Ascending aorta (tissue), 2 donors: Measurements from ENCODE around the gene MAPK11. TPM values are rescaled to one million over a fixed set of nuclear protein-coding genes. Genes with fewer than 3 reads are reported as not detected.

Experiments
- DNase-seq, 2 donors: peaks; one replicate each; pipeline ENCODE4 v3.0.0-alpha.2; 2019; ENCODE audit warnings: low spot score in 2 of 2
- H3K27ac ChIP-seq, 2 donors: fragments of 200-600 bp; sonication (generic); one replicate each; pipeline ENCODE4 v1.5.1; 2016 to 2017; ENCODE audit warnings: mild to moderate bottlenecking in 1 of 2
- H3K27me3 ChIP-seq: fragments of 200-600 bp; sonication (generic); one replicate; pipeline ENCODE4 v1.5.1; 2017
- H3K36me3 ChIP-seq, 2 donors: fragments of 200-600 bp; sonication (generic); one replicate each; pipeline ENCODE4 v1.5.1; 2016
- H3K4me1 ChIP-seq, 2 donors: fragments of 200-600 bp; sonication (generic); one replicate each; pipeline ENCODE4 v1.5.1; 2016 to 2017; ENCODE audit warnings: mild to moderate bottlenecking in 1 of 2
- H3K4me3 ChIP-seq, 2 donors: fragments of 200-600 bp; sonication (generic); one replicate each; pipeline ENCODE4 v1.5.1; 2016 to 2017; ENCODE audit warnings: mild to moderate bottlenecking in 1 of 2
- H3K9me3 ChIP-seq, 2 donors: fragments of 200-600 bp; sonication (generic); one replicate each; pipeline ENCODE4 v1.5.1; 2016
- intact Hi-C: fragments of 100-400 bp; cut with DNase I; formaldehyde crosslinking; loops from one replicate; pipeline ENCODE4 v1.15.1; 2023
- total RNA-seq: library from RNA; depleted of rRNA; stranded (reverse); fragments of >200 nt; gene quantifications from one replicate; pipeline ENCODE4 v1.1.0, GENCODE V29; 2016
- TF ChIP-seq, protein P1 (sequence below), 3 experiments: fragments of 200-600 bp in 2 of 3; fragments of 450-650 bp in 1 of 3; sonication (generic) in 2 of 3; IDR thresholded peaks; one replicate each; pipeline ENCODE4 v1.5.1; 2016 to 2019; ENCODE audit warnings: antibody characterized with exemption in 3 of 3, mild to moderate bottlenecking in 1 of 3, moderate library complexity in 1 of 3

MAPK11 gene
- total RNA-seq, 1 donor from 2014 or later = 117 TPM

DNA sequence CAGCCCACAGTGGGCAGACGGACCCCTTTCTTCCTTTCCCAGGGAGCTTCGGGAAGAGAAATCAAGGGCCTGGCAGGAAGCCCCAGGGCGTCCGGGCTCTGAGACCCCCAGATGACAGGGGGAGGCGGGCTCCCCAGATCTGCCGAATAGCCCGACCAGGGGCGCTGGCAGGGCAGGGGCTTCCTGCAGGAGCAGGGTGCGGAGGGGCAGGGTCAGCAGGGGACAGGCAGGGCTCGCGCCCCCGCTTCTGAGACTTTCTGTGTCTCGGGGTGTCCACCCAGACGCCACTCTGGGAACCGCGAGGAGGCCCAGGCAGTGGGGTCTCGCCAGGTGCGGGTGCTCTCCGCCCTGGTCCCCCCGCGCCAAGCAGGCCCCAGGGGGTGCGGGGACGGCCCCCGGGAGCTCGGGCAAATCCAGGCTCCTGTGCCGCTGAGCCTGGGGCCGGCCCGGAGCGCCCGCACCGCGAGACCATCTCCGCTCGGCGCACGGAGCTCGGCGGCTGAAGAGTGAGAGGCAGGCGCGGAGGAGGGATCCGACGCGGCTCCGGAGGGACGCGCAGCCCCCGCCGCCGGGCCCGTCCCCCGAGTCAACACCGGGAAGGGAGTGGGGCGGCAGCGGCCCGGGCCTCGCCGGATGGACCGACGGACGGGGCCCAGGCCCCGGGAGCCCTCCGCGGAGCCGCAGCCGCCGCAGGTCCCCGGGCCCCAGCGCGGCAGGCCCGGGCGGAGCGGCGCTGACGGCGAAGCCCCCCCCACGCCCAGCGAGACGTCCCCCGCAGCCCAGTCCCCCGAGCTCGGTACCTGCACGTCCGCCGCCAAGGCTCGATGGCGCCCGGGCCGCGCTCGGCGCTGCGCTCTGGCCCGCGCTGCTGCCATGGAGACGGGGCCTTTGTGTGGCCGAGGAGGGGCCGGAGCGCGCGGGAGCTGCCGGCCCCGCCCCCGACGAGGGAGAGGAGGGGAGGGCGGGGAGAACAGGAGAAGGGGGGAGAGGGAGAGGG is 36.9 kb upstream of the MAPK11 start, which contains the start of gene PLXNB2:
Gene PLXNB2 (minus strand): TSS at position 894 of the 997 bp plus-strand sequence. CDS start 17,062 bp downstream, outside the sequence.
- H3K27me3 ChIP-seq = no peaks in the 10 kb centered on the region
- intact Hi-C loops = loop anchor here (1.0 to 10.0 kb wide), 3 partner anchors 20 to 372 kb away; partner anchors contain the start of gene DENND6B
- no peaks in the 10 kb centered on the region for H3K36me3 ChIP-seq
- TF ChIP-seq, protein P1, sequence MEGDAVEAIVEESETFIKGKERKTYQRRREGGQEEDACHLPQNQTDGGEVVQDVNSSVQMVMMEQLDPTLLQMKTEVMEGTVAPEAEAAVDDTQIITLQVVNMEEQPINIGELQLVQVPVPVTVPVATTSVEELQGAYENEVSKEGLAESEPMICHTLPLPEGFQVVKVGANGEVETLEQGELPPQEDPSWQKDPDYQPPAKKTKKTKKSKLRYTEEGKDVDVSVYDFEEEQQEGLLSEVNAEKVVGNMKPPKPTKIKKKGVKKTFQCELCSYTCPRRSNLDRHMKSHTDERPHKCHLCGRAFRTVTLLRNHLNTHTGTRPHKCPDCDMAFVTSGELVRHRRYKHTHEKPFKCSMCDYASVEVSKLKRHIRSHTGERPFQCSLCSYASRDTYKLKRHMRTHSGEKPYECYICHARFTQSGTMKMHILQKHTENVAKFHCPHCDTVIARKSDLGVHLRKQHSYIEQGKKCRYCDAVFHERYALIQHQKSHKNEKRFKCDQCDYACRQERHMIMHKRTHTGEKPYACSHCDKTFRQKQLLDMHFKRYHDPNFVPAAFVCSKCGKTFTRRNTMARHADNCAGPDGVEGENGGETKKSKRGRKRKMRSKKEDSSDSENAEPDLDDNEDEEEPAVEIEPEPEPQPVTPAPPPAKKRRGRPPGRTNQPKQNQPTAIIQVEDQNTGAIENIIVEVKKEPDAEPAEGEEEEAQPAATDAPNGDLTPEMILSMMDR (IDR thresholded peaks at IDR 0.05) = no peak
- peak in 1 of 2 donors; percentile 90 for DNase-seq
- H3K9me3 ChIP-seq = no peaks in the 10 kb centered on the region
- peak within 1 kb of the TSS; percentile 86 to 96 for H3K27ac ChIP-seq
- peaks cover 44 to 46% of the 10 kb centered on the region in 2 donors for H3K4me1 ChIP-seq
- peak within 1 kb of the TSS; percentile 71 to 95 for H3K4me3 ChIP-seq

DNA sequence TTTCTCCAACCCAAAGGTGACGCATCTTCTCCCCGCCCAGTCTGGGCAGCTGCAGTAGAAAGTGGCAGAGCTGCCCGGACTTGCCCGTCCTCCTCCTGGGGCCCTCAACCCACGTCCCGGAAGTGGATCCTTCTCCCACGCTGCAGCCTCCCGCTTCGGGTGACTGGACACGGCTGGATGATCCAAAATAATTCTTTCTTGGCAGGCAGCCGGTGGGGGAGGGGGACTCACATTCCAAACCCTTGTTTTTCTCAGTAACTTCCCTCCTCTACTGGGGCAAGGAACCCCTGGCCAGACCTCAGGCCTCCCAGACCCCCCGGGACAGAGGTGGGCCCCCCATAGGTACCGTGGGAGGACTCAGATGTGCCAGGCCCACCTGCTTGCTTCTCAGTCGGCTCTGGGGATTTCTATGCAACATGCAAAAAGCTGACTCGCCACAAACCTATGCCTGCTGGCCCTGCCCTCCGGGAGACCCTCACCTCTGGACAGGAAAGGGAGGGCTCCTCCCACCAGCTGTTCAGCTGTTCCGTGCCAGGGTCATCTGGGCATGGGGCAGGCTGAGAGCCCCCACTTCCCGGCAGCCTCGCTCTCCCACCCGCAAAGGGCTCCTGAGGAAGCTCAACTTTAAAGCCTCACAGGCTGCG is 35.9 kb upstream of the MAPK11 start:
- TF ChIP-seq, protein P1 (IDR thresholded peaks at IDR 0.05) = no peak
- peak; percentile 72 to 96 for DNase-seq
- Histone ChIP-seq H3K27ac (peak overlapping the region; percentile 86 to 96), H3K4me1 (peaks cover 51 to 56% of the 10 kb centered on the region in 2 donors), H3K4me3 (peak overlapping the region; percentile 71 to 95), H3K9me3 (no peaks in the 10 kb centered on the region), H3K36me3 (no peaks in the 10 kb centered on the region), H3K27me3 (no peaks in the 10 kb centered on the region)
- intact Hi-C loops = loop anchor here (1.0 to 10.0 kb wide), 4 partner anchors 13 to 371 kb away; partner anchors contain the start of gene TUBGCP6

DNA sequence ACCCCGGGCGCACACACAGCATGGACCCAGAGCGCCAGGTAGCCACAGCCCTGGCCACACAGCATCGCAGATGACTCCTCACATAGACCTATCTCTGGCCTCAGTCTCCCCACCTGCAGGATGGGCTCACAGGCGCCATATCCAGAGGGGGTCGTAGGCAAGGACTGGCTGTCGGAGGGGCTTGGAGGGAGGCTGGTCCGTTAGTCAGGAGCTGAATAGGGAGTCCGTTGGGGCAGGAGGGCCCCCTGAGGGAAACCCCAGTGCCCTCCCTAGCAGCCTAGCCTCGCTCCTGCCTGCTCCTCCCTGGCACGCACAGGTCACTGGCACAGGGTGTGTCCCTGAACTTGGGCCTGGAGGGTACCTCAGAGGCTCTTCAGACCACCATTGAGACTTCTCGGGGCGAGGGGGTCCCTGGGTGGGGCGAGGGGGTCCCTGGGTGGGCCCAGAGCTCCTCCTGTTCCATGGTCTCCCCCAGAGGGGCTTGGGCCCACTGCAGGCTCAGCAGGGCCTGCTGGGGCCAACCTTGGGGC is 35.3 kb upstream of the MAPK11 start:
- H3K4me1 ChIP-seq = peaks cover 54 to 62% of the 10 kb centered on the region in 2 donors
- intact Hi-C loops = loop anchor here (1.0 to 10.0 kb wide), 3 partner anchors 12 to 371 kb away; partner anchors contain the start of gene TUBGCP6
- peak overlapping the region; percentile 71 to 95 for H3K4me3 ChIP-seq

DNA sequence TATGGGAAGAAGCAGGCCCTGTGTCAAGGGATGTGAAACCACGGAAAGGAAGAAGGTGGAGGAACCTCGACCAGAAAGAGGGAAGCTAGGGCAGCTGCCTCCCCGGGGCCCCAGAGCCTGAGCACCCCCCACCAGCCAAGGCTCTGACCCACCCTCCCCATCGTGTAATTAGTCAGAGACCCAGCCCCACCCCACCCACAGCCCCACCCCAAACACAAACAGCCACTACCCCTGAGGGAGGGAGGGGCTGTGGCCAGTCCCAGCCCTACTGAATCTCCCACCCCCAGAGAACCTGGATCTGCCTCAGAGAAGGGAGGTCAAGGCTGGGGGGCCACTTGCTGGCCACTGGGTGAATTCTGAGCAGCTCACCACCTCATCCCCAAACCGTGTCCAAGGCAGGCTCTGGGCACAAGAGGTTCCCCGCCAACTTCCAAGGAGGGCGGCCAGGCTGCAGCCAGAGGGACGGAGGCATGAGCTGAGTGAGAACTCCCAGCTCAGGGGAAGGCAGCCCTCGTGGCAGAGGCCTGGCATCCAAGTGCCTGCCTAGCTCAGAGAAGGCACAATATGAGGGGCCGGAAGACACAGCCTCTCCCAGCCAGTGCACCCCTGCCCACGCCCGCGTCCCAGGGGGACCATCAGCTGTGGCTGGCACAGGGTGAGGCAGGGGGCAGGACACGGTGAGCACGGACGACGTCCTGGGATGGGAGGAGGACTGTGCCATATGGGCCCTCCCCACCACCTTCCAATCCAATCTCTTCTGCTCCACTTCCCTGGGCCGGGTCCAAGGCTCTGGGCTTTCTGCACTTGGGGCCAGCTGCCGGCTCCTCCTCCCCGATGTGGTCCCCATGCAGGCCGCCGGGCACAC is 34.6 kb upstream of the MAPK11 start:
- peaks cover 61 to 69% of the 10 kb centered on the region in 2 donors for H3K4me1 ChIP-seq
- H3K27ac ChIP-seq = peak overlapping the region; percentile 86 to 96
- no peaks in the 10 kb centered on the region for H3K27me3 ChIP-seq
- peak overlapping the region; percentile 71 to 95 for H3K4me3 ChIP-seq
- no peaks in the 10 kb centered on the region for H3K9me3 ChIP-seq
- DNase-seq = no peak
- H3K36me3 ChIP-seq = no peaks in the 10 kb centered on the region
- intact Hi-C loops = loop anchor here (1.0 to 10.0 kb wide), 3 partner anchors 11 to 370 kb away; partner anchors contain the start of gene TUBGCP6
- TF ChIP-seq, protein P1 (IDR thresholded peaks at IDR 0.05) = no peak

More for the DNA sequence above, 35.3 kb upstream of the MAPK11 start:
- peak overlapping the region; percentile 86 to 96 for H3K27ac ChIP-seq
- TF ChIP-seq, protein P1 (IDR thresholded peaks at IDR 0.05) = peak in 1 of 3 experiments; percentile 3
- H3K9me3 ChIP-seq = no peaks in the 10 kb centered on the region
- no peaks in the 10 kb centered on the region for H3K27me3 ChIP-seq
- no peaks in the 10 kb centered on the region for H3K36me3 ChIP-seq
- no peak for DNase-seq
